K562 (cell line): Measurements from ENCODE around the gene NACC1. TPM values are rescaled to one million over a fixed set of nuclear protein-coding genes. Genes with fewer than 3 reads are reported as not detected.

ENCODE experiments used
- ATAC-seq: fragments of 200-7000 bp; cut with Tn5 transposase; 3 replicates; pipeline ENCODE4 v1.9.1; 2020; ENCODE audit warnings: moderate library complexity
- BruUV-seq: library from RNA; stranded (reverse); fragments of 400-500 nt; replicated peaks from 2 replicates; lab custom pipeline; 2021; lab: Mats Ljungman, UMichigan
- CTCF ChIA-PET: fragments of 300-600 bp; formaldehyde crosslinking; extraction: SDS; loops from one replicate; lab custom pipeline; 2021; ENCODE audit warnings: low intra/inter-chr PET ratio; lab: Yijun Ruan, JAX
- POLR2A ChIA-PET: fragments of 300-600, 350-650 bp; sonication (Branson Sonifier 250); formaldehyde crosslinking; extraction: SDS; loops from one replicate; lab custom pipeline; 2021; ENCODE audit warnings: antibody characterized with exemption, inconsistent platforms; lab: Yijun Ruan, JAX
- DNase-seq, 4 experiments: peaks; one replicate each; pipeline versions ENCODE4 v3.0.0 to v3.0.0-alpha.2; 2011 to 2018; ENCODE audit warnings: low spot score in 3 of 4, mixed read lengths in 3 of 4; ENCODE audit errors: extremely low read depth in 1 of 4
- FAIRE-seq: peaks from 2 replicates; lab custom pipeline; 2011; peaks lifted over from hg19 to GRCh38; lab: Jason Lieb, UNC
- H2AFZ ChIP-seq: 2 replicates; pipeline ENCODE4 v1.6.0; 2011; ENCODE audit warnings: low read depth, low read length, control low read depth, inconsistent platforms
- H3K27ac ChIP-seq: fragments of 200-600 bp; 3 replicates; pipeline ENCODE4 v1.8.0; 2011; ENCODE audit warnings: low read depth, mild to moderate bottlenecking, control low read depth, inconsistent platforms, low read length, moderate library complexity, mixed read lengths; ENCODE audit errors: extremely low read depth
- H3K27me3 ChIP-seq, 2 experiments: fragments of 300-600 bp in 1 of 2; 2 replicates in 1 of 2; 3 replicates in 1 of 2; pipeline versions ENCODE4 v1.6.0 to v1.8.0; 2011; ENCODE audit warnings: inconsistent platforms in 2 of 2, low read length in 2 of 2, mild to moderate bottlenecking in 1 of 2, mixed read lengths in 1 of 2, moderate library complexity in 1 of 2; ENCODE audit not compliant: control insufficient read depth in 2 of 2, insufficient read depth in 2 of 2
- H3K36me3 ChIP-seq: fragments of 300-600 bp; 3 replicates; pipeline ENCODE4 v1.8.0; 2011; ENCODE audit warnings: mild to moderate bottlenecking, low read length, inconsistent platforms; ENCODE audit not compliant: control insufficient read depth, insufficient read depth
- H3K4me1 ChIP-seq, 2 experiments: fragments of 200-600 bp in 1 of 2; replicated peaks in 1 of 2; 2 replicates in 1 of 2; 3 replicates in 1 of 2; pipeline versions ENCODE4 v1.5.1 to v1.8.0; 2011; ENCODE audit warnings: inconsistent platforms in 2 of 2, low read length in 2 of 2, mild to moderate bottlenecking in 1 of 2, mixed read lengths in 1 of 2, moderate library complexity in 1 of 2; ENCODE audit not compliant: control insufficient read depth in 2 of 2, insufficient read depth in 2 of 2
- H3K4me2 ChIP-seq: 2 replicates; pipeline ENCODE4 v1.6.1; 2011; ENCODE audit warnings: low read length, control low read depth, inconsistent platforms, mixed read lengths; ENCODE audit not compliant: insufficient read depth
- H3K4me3 ChIP-seq: fragments of 200-600 bp; sonication (generic), shearing (Covaris generic); 2 replicates; pipeline ENCODE4 v1.5.1; 2016; ENCODE audit warnings: control low read depth, inconsistent platforms
- H3K79me2 ChIP-seq: fragments of 200-600 bp; 3 replicates; pipeline ENCODE4 v1.8.0; 2011; ENCODE audit warnings: low read length, inconsistent platforms; ENCODE audit not compliant: control insufficient read depth, insufficient read depth
- H3K9ac ChIP-seq, 2 experiments: 2 replicates each; pipeline versions ENCODE4 v1.6.0 to v1.6.1; 2011; ENCODE audit warnings: low read depth in 2 of 2, low read length in 2 of 2, control low read depth in 1 of 2, inconsistent platforms in 1 of 2, mild to moderate bottlenecking in 1 of 2, mixed read lengths in 1 of 2; ENCODE audit not compliant: insufficient read depth in 1 of 2
- H3K9me1 ChIP-seq: one replicate; pipeline ENCODE4 v1.6.0; 2011; ENCODE audit warnings: inconsistent platforms, mild to moderate bottlenecking, low read length, moderate library complexity; ENCODE audit not compliant: control insufficient read depth, insufficient read depth
- H3K9me3 ChIP-seq: replicated peaks from 2 replicates; pipeline ENCODE4 v1.5.1; 2011; ENCODE audit warnings: low read depth, low read length, inconsistent platforms; ENCODE audit not compliant: control insufficient read depth, insufficient read depth
- H4K20me1 ChIP-seq: replicated peaks from 2 replicates; pipeline ENCODE4 v1.6.1; 2011; ENCODE audit warnings: low read length, inconsistent platforms, mixed read lengths; ENCODE audit not compliant: control insufficient read depth, insufficient read depth
- EGR1 ChIP-seq: fragments of 450-650 bp; conservative IDR thresholded peaks from 2 replicates; pipeline ENCODE4 v1.6.1; 2017; ENCODE audit warnings: mild to moderate bottlenecking
- FOXP1 ChIP-seq: sonication (generic); formaldehyde crosslinking; IDR thresholded peaks from 2 replicates; pipeline ENCODE4 v1.8.0; 2022; ENCODE audit warnings: mild to moderate bottlenecking, missing genetic modification reagents
- KHSRP ChIP-seq: fragments of 450-650 bp; IDR thresholded peaks from 2 replicates; pipeline ENCODE4 v1.6.1; 2017
- NFRKB ChIP-seq: fragments of 450-650 bp; IDR thresholded peaks from 2 replicates; pipeline ENCODE4 v1.6.1; 2016; ENCODE audit warnings: low read depth
- POLR2G ChIP-seq: fragments of 200-400 bp; formaldehyde crosslinking; IDR thresholded peaks from 2 replicates; pipeline ENCODE4 v1.6.1; 2017; ENCODE audit warnings: low read depth, mild to moderate bottlenecking, antibody characterized with exemption, low read length, moderate library complexity
- RBFOX2 ChIP-seq: fragments of 200-400 bp; formaldehyde crosslinking; IDR thresholded peaks from 2 replicates; pipeline ENCODE4 v1.6.1; 2017; ENCODE audit warnings: low read depth, mild to moderate bottlenecking, low read length, moderate library complexity
- WGBS: fragments of 100-300 bp; shearing (Covaris generic); methylation state at CpG from one replicate; pipeline ENCODE4 v1.1.6; 2016; ENCODE audit warnings: low coverage, mixed read lengths; ENCODE audit not compliant: insufficient coverage; ENCODE audit errors: missing lambda C conversion rate; 5-methylcytosine and 5-hydroxymethylcytosine counted together
- in situ Hi-C: fragments of 300-500 bp; cut with MboI; formaldehyde crosslinking; loops from 4 replicates; pipeline ENCODE4 v1.15.0; 2018; ENCODE audit warnings: inconsistent platforms, mixed read lengths
- intact Hi-C: fragments of 100-400 bp; cut with micrococcal nuclease; formaldehyde crosslinking; loops from 2 replicates; pipeline ENCODE4 v1.14.2; 2022
- polyA plus RNA-seq, 8 experiments: library from polyadenylated mRNA; depleted of rRNA in 4 of 8; stranded (reverse) in 5 of 8; unstranded in 3 of 8; fragments of >200 nt; fragmentation: Nextera tagmentation in 2 of 8; fragmentation: Illumina TruSeq in 1 of 8; extraction: Ambion mirVana in 2 of 8; extraction: Trizol in 1 of 8; gene quantifications; 2 replicates each; pipeline versions ENCODE4 v1.2.1 to v1.2.3, GENCODE V29; 2011 to 2014; ENCODE audit warnings: inconsistent platforms in 1 of 8, missing spikeins in 1 of 8
- total RNA-seq, 7 experiments: library from RNA; depleted of rRNA in 6 of 7; stranded (reverse); fragments of >200 nt in 6 of 7; fragmentation: Illumina TruSeq in 2 of 7; extraction: Trizol in 2 of 7; gene quantifications; 2 replicates each; pipeline versions ENCODE4 v1.2.1 to v1.2.3, GENCODE V29; 2011 to 2021; ENCODE audit warnings: low replicate concordance in 1 of 7
- TF ChIP-seq, protein P1 (sequence below): fragments of 250-450 bp; sonication (Bioruptor Pico); IDR thresholded peaks from 2 replicates; pipeline ENCODE4 v1.5.0; 2021; ENCODE audit warnings: mild to moderate bottlenecking, borderline replicate concordance
- TF ChIP-seq, protein P2 (sequence below): IDR thresholded peaks from 2 replicates; pipeline ENCODE4 v1.6.1; 2014; ENCODE audit warnings: antibody characterized with exemption
- TF ChIP-seq, protein P3 (sequence below): fragments of 450-650 bp; IDR thresholded peaks from 2 replicates; pipeline ENCODE4 v1.6.1; 2016; ENCODE audit warnings: low read depth, mild to moderate bottlenecking, moderate library complexity

NACC1 gene
- total and polyA plus RNA-seq, 9 of the 15 experiments (the other 6 are each of a cell fraction or from before 2014, with no cell fraction given) = 0.04 to 96.6 (median 25.8) TPM

DNA sequence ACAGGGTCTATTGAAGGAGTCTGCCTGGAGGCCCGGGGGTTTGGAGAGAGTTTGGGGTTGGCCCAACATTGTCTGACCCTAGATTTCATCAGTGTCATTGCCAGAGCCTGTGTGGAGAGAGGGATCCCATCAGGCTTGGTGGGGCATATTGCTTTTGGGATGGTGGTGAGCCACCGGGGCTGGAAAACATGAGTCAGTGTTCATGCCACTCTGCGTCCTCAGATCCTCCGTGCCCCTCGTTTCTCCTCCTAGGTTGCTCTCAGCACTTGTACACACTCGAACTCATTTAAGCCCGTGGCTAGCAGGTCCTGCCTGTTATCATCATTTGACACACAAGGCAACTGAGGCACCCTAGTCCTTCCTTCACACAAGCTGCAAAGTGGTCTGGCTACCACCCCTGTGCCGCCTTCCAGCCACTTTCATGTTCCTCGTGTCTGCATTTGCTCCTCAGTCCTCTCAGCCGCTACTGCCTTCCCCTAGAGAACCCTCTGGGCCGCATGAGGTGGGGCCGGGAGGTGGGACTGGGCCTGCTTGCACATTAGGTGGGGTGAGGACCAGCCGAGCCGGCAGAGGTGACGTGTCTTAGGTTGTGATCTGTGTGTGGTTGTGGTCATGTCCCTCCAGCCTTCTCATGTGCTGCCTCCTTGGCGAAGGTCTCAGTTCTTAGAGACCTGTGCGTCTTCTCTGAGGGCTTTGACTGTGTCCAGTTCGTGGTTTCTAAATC is 3.6 kb downstream of the NACC1 start:
- Histone ChIP-seq H3K4me3 (no peak overlapping the region), H3K4me2 (no peak overlapping the region), H3K27me3 (no peaks in the 10 kb centered on the region), H4K20me1 (peaks cover 60% of the 10 kb centered on the region), H3K27ac (no peak overlapping the region; the same call in 2 of the 3 replicates), H3K36me3 (peaks cover 69% of the 10 kb centered on the region), H3K9me3 (no peaks in the 10 kb centered on the region), H3K9me1 (peaks cover 12% of the 10 kb centered on the region)
- in situ Hi-C loops (no loop called here), intact Hi-C loops (no loop called here)
- no TSS peak for BruUV-seq
- DNase-seq (no peak), ATAC-seq (no peak), FAIRE-seq (no peak)
- POLR2A ChIA-PET = interaction anchor here (1.4 to 3.0 kb wide), 3 partner anchors 10 to 30 kb away, joined by 4 to 12 read pairs (median 4); partner anchors contain the start of genes IER2 and STX10
- no peak for TF ChIP-seq EGR1
- TF ChIP-seq, protein P1, sequence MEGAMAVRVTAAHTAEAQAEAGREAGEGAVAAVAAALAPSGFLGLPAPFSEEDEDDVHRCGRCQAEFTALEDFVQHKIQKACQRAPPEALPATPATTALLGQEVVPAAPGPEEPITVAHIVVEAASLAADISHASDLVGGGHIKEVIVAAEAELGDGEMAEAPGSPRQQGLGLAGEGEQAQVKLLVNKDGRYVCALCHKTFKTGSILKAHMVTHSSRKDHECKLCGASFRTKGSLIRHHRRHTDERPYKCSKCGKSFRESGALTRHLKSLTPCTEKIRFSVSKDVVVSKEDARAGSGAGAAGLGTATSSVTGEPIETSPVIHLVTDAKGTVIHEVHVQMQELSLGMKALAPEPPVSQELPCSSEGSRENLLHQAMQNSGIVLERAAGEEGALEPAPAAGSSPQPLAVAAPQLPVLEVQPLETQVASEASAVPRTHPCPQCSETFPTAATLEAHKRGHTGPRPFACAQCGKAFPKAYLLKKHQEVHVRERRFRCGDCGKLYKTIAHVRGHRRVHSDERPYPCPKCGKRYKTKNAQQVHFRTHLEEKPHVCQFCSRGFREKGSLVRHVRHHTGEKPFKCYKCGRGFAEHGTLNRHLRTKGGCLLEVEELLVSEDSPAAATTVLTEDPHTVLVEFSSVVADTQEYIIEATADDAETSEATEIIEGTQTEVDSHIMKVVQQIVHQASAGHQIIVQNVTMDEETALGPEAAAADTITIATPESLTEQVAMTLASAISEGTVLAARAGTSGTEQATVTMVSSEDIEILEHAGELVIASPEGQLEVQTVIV (CRISPR knock-in tag) = no peak
- no peak for TF ChIP-seq NFRKB
- TF ChIP-seq, protein P2, sequence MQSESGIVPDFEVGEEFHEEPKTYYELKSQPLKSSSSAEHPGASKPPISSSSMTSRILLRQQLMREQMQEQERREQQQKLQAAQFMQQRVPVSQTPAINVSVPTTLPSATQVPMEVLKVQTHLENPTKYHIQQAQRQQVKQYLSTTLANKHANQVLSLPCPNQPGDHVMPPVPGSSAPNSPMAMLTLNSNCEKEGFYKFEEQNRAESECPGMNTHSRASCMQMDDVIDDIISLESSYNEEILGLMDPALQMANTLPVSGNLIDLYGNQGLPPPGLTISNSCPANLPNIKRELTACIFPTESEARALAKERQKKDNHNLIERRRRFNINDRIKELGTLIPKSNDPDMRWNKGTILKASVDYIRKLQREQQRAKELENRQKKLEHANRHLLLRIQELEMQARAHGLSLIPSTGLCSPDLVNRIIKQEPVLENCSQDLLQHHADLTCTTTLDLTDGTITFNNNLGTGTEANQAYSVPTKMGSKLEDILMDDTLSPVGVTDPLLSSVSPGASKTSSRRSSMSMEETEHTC = no peak
- TF ChIP-seq, protein P3, sequence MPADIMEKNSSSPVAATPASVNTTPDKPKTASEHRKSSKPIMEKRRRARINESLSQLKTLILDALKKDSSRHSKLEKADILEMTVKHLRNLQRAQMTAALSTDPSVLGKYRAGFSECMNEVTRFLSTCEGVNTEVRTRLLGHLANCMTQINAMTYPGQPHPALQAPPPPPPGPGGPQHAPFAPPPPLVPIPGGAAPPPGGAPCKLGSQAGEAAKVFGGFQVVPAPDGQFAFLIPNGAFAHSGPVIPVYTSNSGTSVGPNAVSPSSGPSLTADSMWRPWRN = no peak
- TF ChIP-seq POLR2G = peak; percentile 36; the same call in 1 of the 2 replicates
- peak; percentile 56 for TF ChIP-seq RBFOX2
- no peak for TF ChIP-seq FOXP1 (CRISPR knock-in tag)
- no peak for TF ChIP-seq KHSRP
- TF ChIP-seq, all 486 proteins: peak for 2
- 87% methylated on average over 18 of the region's 18 CpGs for WGBS
- Histone ChIP-seq H3K9ac (peak overlapping the region; percentile 15 to 71; a peak in 3 of 4 replicates), H3K4me1 (peaks cover 21 to 46% of the 10 kb centered on the region in 2 experiments; a peak in 4 of 5 replicates), H2AFZ (no peak overlapping the region), H3K79me2 (peaks cover 94% of the 10 kb centered on the region)
- CTCF ChIA-PET = no interaction called here
